ENCODE data around the gene TMEM101.
"Not testable (repeated sequence)": the region's sequence is repeated elsewhere in the genome, so short reads cannot be mapped to it uniquely, and the experiment has no call there.

Gene TMEM101

GRCh38 chr17:43974382-43975266 lies 40.1 kb downstream of the TMEM101 start:
- no peak for DNase-seq (ENCODE audit: low read depth)

GRCh38 chr17:43972444-43973212 lies 42.1 kb downstream of the TMEM101 start:
- not testable (repeated sequence) for DNase-seq (ENCODE audit: low read depth)

GRCh38 chr17:43971436-43971835 lies 43.3 kb downstream of the TMEM101 start:
- not testable (repeated sequence) for DNase-seq (ENCODE audit: low read depth)

- no peak for DNase-seq (ENCODE audit: low read depth)
These were observed 44.4 kb downstream of the TMEM101 start for GRCh38 chr17:43970366-43970765.

GRCh38 chr17:43967251-43967875 lies 47.4 kb downstream of the TMEM101 start:
- no peak for DNase-seq (ENCODE audit: low read depth)

- DNase-seq (ENCODE audit: low read depth), result no peak
These were observed 48.5 kb downstream of the TMEM101 start for GRCh38 chr17:43966276-43966675.

- no peak for DNase-seq (ENCODE audit: low read depth)
These were observed 52.3 kb downstream of the TMEM101 start for GRCh38 chr17:43962479-43962878.

GRCh38 chr17:43961954-43962353 lies 52.8 kb downstream of the TMEM101 start:
- DNase-seq (ENCODE audit: low read depth), result no peak

GRCh38 chr17:43961292-43961691 lies 53.5 kb downstream of the TMEM101 start:
- DNase-seq (ENCODE audit: low read depth), result not testable (repeated sequence)
